H1 (cell line): Measurements from ENCODE around the gene HSD17B2. TPM values are rescaled to one million over a fixed set of nuclear protein-coding genes. Genes with fewer than 3 reads are reported as not detected.

Source experiments
- CTCF ChIA-PET: fragments of 300-600 bp; sonication (Branson Sonifier 250); formaldehyde crosslinking; loops from one replicate; lab custom pipeline; 2021; ENCODE audit not compliant: partially characterized antibody; lab: Charles Lee
- POLR2A ChIA-PET: fragments of 300-600 bp; sonication (Branson Sonifier 250); formaldehyde crosslinking; loops from one replicate; lab custom pipeline; 2021; ENCODE audit warnings: inconsistent platforms; ENCODE audit not compliant: partially characterized antibody; lab: Charles Lee
- DNase-seq, 2 experiments: peaks; one replicate each; pipeline versions ENCODE4 v3.0.0 to v3.0.0-alpha.2; 2010 to 2022; ENCODE audit warnings: low spot score in 2 of 2, low read depth in 1 of 2, mixed read lengths in 1 of 2
- FAIRE-seq: peaks from 2 replicates; lab custom pipeline; 2011; peaks lifted over from hg19 to GRCh38; lab: Jason Lieb, UNC
- H2AFZ ChIP-seq: 2 replicates; pipeline ENCODE4 v1.8.1; 2012; ENCODE audit warnings: low read length, inconsistent platforms
- H2AK5ac ChIP-seq: 2 replicates; pipeline ENCODE4 v1.6.1; 2013; ENCODE audit warnings: low read depth, low read length
- H2BK120ac ChIP-seq: replicated peaks from 2 replicates; pipeline ENCODE3; 2013; ENCODE audit warnings: low read depth, low read length, inconsistent platforms
- H2BK12ac ChIP-seq: 2 replicates; pipeline ENCODE4 v1.6.1; 2013; ENCODE audit warnings: low read depth, low read length
- H2BK15ac ChIP-seq: 2 replicates; pipeline ENCODE4 v1.6.1; 2013; ENCODE audit warnings: low read length
- H2BK20ac ChIP-seq: 2 replicates; pipeline ENCODE4 v1.6.1; 2013; ENCODE audit warnings: low read length
- H2BK5ac ChIP-seq: 2 replicates; pipeline ENCODE4 v1.6.1; 2013; ENCODE audit warnings: low read depth, low read length
- H3K14ac ChIP-seq: 2 replicates; pipeline ENCODE4 v1.6.1; 2013; ENCODE audit warnings: inconsistent platforms; ENCODE audit not compliant: insufficient read length
- H3K18ac ChIP-seq: 2 replicates; pipeline ENCODE4 v1.6.1; 2013; ENCODE audit warnings: low read length; ENCODE audit errors: extremely low read depth
- H3K23ac ChIP-seq: 2 replicates; pipeline ENCODE4 v1.6.1; 2013; ENCODE audit warnings: inconsistent platforms; ENCODE audit not compliant: insufficient read length
- H3K23me2 ChIP-seq: 2 replicates; pipeline ENCODE4 v1.6.1; 2013; ENCODE audit warnings: low read depth, low read length
- H3K27ac ChIP-seq: 2 replicates; pipeline ENCODE4 v1.6.1; 2011; ENCODE audit warnings: low read depth, low read length, inconsistent platforms
- H3K27me3 ChIP-seq, 4 experiments: replicated peaks in 1 of 4; 1 replicate in 1 of 4; 2 replicates in 3 of 4; pipeline versions ENCODE4 v1.6.1 to v1.8.1; 2011 to 2013; ENCODE audit warnings: low read length in 3 of 4, mild to moderate bottlenecking in 3 of 4, inconsistent platforms in 2 of 4, mixed read lengths in 2 of 4, moderate library complexity in 1 of 4; ENCODE audit not compliant: control insufficient read depth in 3 of 4, insufficient read depth in 3 of 4; ENCODE audit errors: extremely low read depth in 1 of 4
- H3K36me3 ChIP-seq, 4 experiments: 2 replicates each; pipeline versions ENCODE4 v1.6.1 to v1.8.1; 2011 to 2013; ENCODE audit warnings: mild to moderate bottlenecking in 4 of 4, low read length in 3 of 4, moderate library complexity in 2 of 4, control low read depth in 1 of 4, inconsistent platforms in 1 of 4; ENCODE audit not compliant: insufficient read depth in 4 of 4, control insufficient read depth in 2 of 4
- H3K4ac ChIP-seq: replicated peaks from 2 replicates; pipeline ENCODE3; 2013; ENCODE audit warnings: low read length, low read depth, mixed read lengths, inconsistent platforms; ENCODE audit not compliant: insufficient read length
- H3K4me1 ChIP-seq, 4 experiments: replicated peaks in 1 of 4; 1 replicate in 1 of 4; 2 replicates in 3 of 4; pipeline versions ENCODE4 v1.6.1 to v1.8.1; 2011 to 2013; ENCODE audit warnings: low read length in 3 of 4, inconsistent platforms in 2 of 4, mixed read lengths in 1 of 4; ENCODE audit not compliant: insufficient read depth in 4 of 4, control insufficient read depth in 3 of 4
- H3K4me2 ChIP-seq, 2 experiments: 2 replicates each; pipeline versions ENCODE4 v1.6.1 to v1.8.1; 2011 to 2013; ENCODE audit warnings: low read depth in 2 of 2, low read length in 2 of 2, control low read depth in 1 of 2, inconsistent platforms in 1 of 2, mild to moderate bottlenecking in 1 of 2; ENCODE audit not compliant: insufficient read depth in 1 of 2
- H3K4me3 ChIP-seq, 4 experiments: fragments of 200-600, 300-600 bp in 1 of 4; sonication (generic), shearing (Covaris generic), sonication (Bioruptor Twin) in 1 of 4; 2 replicates each; pipeline versions ENCODE4 v1.5.1 to v1.8.1; 2011 to 2016; ENCODE audit warnings: low read length in 4 of 4, low read depth in 3 of 4, control low read depth in 2 of 4, inconsistent platforms in 2 of 4, mild to moderate bottlenecking in 2 of 4, mixed read lengths in 1 of 4, moderate library complexity in 1 of 4; ENCODE audit not compliant: insufficient read depth in 2 of 4; ENCODE audit errors: extremely low read depth in 1 of 4
- H3K56ac ChIP-seq: replicated peaks from 2 replicates; pipeline ENCODE3; 2013; ENCODE audit warnings: low read depth, mild to moderate bottlenecking, mixed read lengths, low read length, inconsistent platforms; ENCODE audit not compliant: insufficient read length
- H3K79me1 ChIP-seq: 2 replicates; pipeline ENCODE4 v1.6.1; 2013; ENCODE audit warnings: low read depth, low read length, control low read depth
- H3K79me2 ChIP-seq, 2 experiments: 2 replicates each; pipeline versions ENCODE4 v1.6.1 to v1.8.1; 2012 to 2013; ENCODE audit warnings: low read length in 2 of 2, mild to moderate bottlenecking in 2 of 2, inconsistent platforms in 1 of 2; ENCODE audit not compliant: insufficient read depth in 2 of 2, control insufficient read depth in 1 of 2
- H3K9ac ChIP-seq, 4 experiments: replicated peaks in 1 of 4; 1 replicate in 1 of 4; 2 replicates in 3 of 4; pipeline versions ENCODE4 v1.6.1 to v1.8.1; 2011 to 2013; ENCODE audit warnings: low read depth in 3 of 4, low read length in 3 of 4, control low read depth in 2 of 4, mild to moderate bottlenecking in 2 of 4, moderate library complexity in 2 of 4, inconsistent platforms in 1 of 4; ENCODE audit errors: extremely low read depth in 1 of 4
- H3K9me3 ChIP-seq, 2 experiments: 2 replicates each; pipeline versions ENCODE4 v1.6.1 to v1.8.1; 2012 to 2013; ENCODE audit warnings: mild to moderate bottlenecking in 2 of 2, moderate library complexity in 2 of 2, control low read depth in 1 of 2, inconsistent platforms in 1 of 2, low read depth in 1 of 2, low read length in 1 of 2, mixed read lengths in 1 of 2; ENCODE audit not compliant: insufficient read depth in 2 of 2
- H4K20me1 ChIP-seq, 2 experiments: replicated peaks in 1 of 2; 2 replicates each; pipeline versions ENCODE3 to v1.8.1; 2011 to 2013; ENCODE audit warnings: inconsistent platforms in 2 of 2, low read length in 2 of 2, mild to moderate bottlenecking in 1 of 2; ENCODE audit not compliant: insufficient read depth in 2 of 2, control insufficient read depth in 1 of 2
- H4K5ac ChIP-seq: 2 replicates; pipeline ENCODE4 v1.6.1; 2013; ENCODE audit warnings: low read length, low read depth, mixed read lengths, inconsistent platforms; ENCODE audit not compliant: insufficient read length
- H4K8ac ChIP-seq: 2 replicates; pipeline ENCODE4 v1.8.0; 2013; ENCODE audit warnings: mild to moderate bottlenecking, moderate library complexity, low read length, inconsistent platforms; ENCODE audit not compliant: insufficient read depth; ENCODE audit errors: extremely low read depth
- H4K91ac ChIP-seq: replicated peaks from 2 replicates; pipeline ENCODE3; 2013; ENCODE audit warnings: low read length, mixed read lengths, inconsistent platforms; ENCODE audit not compliant: insufficient read length
- ASH2L ChIP-seq: fragments of 200-600, 300-600 bp; sonication (generic); IDR thresholded peaks from one replicate; pipeline ENCODE4 v1.7.1; 2017; ENCODE audit warnings: low read length
- CTBP2 ChIP-seq: IDR thresholded peaks from 2 replicates; pipeline ENCODE4 v1.7.0; 2011; ENCODE audit warnings: borderline replicate concordance, mild to moderate bottlenecking, moderate library complexity, mixed read lengths, low read length; ENCODE audit not compliant: insufficient read depth, insufficient read length
- NRF1 ChIP-seq: IDR thresholded peaks from 2 replicates; pipeline ENCODE4 v1.6.1; 2011; ENCODE audit warnings: mild to moderate bottlenecking, low read depth, low read length, improper control_type of control experiment
- SP1 ChIP-seq: IDR thresholded peaks from 2 replicates; pipeline ENCODE4 v1.6.1; 2011; ENCODE audit warnings: low read depth, low read length
- YY1 ChIP-seq: IDR thresholded peaks from 2 replicates; pipeline ENCODE4 v1.6.1; 2011; ENCODE audit warnings: low read depth, mild to moderate bottlenecking, low read length
- WGBS, 2 experiments: shearing (Covaris generic) in 1 of 2; methylation state at CpG; one replicate each; pipeline versions ENCODE4 v1.1.6 to v1.1.7; 2013 to 2015; ENCODE audit warnings: low lambda C conversion rate in 2 of 2, mixed read lengths in 2 of 2, inconsistent platforms in 1 of 2, low coverage in 1 of 2, missing lambda C conversion rate in 1 of 2; ENCODE audit not compliant: insufficient replicate concordance in 2 of 2, insufficient coverage in 1 of 2, insufficient read length in 1 of 2; ENCODE audit errors: extremely low coverage in 1 of 2, missing lambda C conversion rate in 1 of 2; 5-methylcytosine and 5-hydroxymethylcytosine counted together
- polyA plus RNA-seq, 7 experiments: library from polyadenylated mRNA; depleted of rRNA in 3 of 7; stranded (reverse) in 5 of 7; unstranded in 2 of 7; fragments of >200 nt in 5 of 7; fragments of 200-250 nt in 2 of 7; gene quantifications; 1 replicate in 5 of 7; 2 replicates in 1 of 7; 4 replicates in 1 of 7; pipeline versions ENCODE4 v1.2.1 to v1.2.3, GENCODE V29; 2011 to 2013; ENCODE audit warnings: missing spikeins in 2 of 7, mixed read lengths in 2 of 7
- total RNA-seq: library from RNA; stranded (reverse); fragmentation: NEBNext Ultra II Directional; extraction: Animal tissue kit (Norgen Biotek cat#: 25700); gene quantifications from 2 replicates; pipeline ENCODE4 v1.2.1, GENCODE V29; 2021
- TF ChIP-seq, protein P1 (sequence below): IDR thresholded peaks from 2 replicates; pipeline ENCODE4 v1.6.1; 2011; ENCODE audit warnings: low read depth, mild to moderate bottlenecking, low read length; ENCODE audit not compliant: insufficient read depth
- TF ChIP-seq, protein P2 (sequence below): IDR thresholded peaks from 2 replicates; pipeline ENCODE4 v1.6.1; 2011; ENCODE audit warnings: low read length, improper control_type of control experiment

HSD17B2 gene
- total and polyA plus RNA-seq, 2 of the 8 experiments (the other 6 are each of a cell fraction or from before 2014, with no cell fraction given) = not detected

DNA sequence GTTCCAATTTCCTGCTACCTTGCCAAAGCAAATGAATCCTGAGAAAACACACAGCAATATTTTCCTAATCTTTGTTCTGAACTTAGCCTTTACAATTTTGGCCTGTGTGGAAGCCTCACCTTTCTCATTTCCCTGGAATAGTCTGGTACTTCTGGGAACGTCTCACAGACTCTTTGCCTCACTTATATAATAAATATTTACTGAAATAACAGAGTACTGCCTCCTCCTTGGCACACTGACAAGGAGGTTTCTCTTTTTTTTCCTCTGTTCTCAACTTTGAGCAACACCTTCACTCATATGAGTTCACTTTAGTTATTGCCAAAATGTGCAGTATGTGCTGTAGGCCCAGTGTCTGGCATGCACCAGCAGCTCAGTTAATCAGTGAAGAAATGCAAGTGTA lies 37.3 kb downstream of the HSD17B2 start:
- Histone ChIP-seq H3K9me3 (no peaks in the 10 kb centered on the region), H4K20me1 (no peaks in the 10 kb centered on the region), H2AK5ac (no peak overlapping the region), H4K8ac (no peak overlapping the region), H4K5ac (no peak overlapping the region), H4K91ac (no peak overlapping the region), H3K27me3 (no peaks in the 10 kb centered on the region), H3K9ac (no peak overlapping the region), H2AFZ (no peak overlapping the region), H3K4ac (no peak overlapping the region), H2BK120ac (no peak overlapping the region), H2BK20ac (no peak overlapping the region), H3K4me3 (no peak overlapping the region), H3K18ac (no peak overlapping the region), H3K79me2 (no peaks in the 10 kb centered on the region), H3K23ac (no peak overlapping the region), H3K4me2 (no peak overlapping the region), H3K27ac (no peak overlapping the region), H3K36me3 (no peaks in the 10 kb centered on the region), H3K56ac (no peak overlapping the region), H3K23me2 (no peaks in the 10 kb centered on the region; the same call in 1 of the 2 replicates), H3K4me1 (no peaks in the 10 kb centered on the region), H2BK12ac (no peak overlapping the region), H2BK15ac (no peak overlapping the region), H2BK5ac (no peak overlapping the region), H3K79me1 (no peaks in the 10 kb centered on the region), H3K14ac (no peak overlapping the region)
- POLR2A ChIA-PET = no interaction called here
- DNase-seq (no peak), FAIRE-seq (no peak)
- no peak for TF ChIP-seq SP1
- TF ChIP-seq, protein P1, sequence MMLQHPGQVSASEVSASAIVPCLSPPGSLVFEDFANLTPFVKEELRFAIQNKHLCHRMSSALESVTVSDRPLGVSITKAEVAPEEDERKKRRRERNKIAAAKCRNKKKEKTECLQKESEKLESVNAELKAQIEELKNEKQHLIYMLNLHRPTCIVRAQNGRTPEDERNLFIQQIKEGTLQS = no peak
- TF ChIP-seq, protein P2, sequence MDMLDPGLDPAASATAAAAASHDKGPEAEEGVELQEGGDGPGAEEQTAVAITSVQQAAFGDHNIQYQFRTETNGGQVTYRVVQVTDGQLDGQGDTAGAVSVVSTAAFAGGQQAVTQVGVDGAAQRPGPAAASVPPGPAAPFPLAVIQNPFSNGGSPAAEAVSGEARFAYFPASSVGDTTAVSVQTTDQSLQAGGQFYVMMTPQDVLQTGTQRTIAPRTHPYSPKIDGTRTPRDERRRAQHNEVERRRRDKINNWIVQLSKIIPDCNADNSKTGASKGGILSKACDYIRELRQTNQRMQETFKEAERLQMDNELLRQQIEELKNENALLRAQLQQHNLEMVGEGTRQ = no peak
- no peak for TF ChIP-seq YY1
- TF ChIP-seq NRF1 = no peak
- TF ChIP-seq CTBP2 = no peak
- TF ChIP-seq ASH2L = no peak
- WGBS, 2 experiments = 95% methylated on average over 1 of the region's 1 CpG; no CpG with 5 or more reads in 1 of the 2 experiments
- CTCF ChIA-PET = interaction anchor here (0.6 to 1.5 kb wide), 3 partner anchors 31 to 1546 kb away, joined by 3 to 7 read pairs (median 4); no protein-coding TSS in a partner anchor
